Neural progenitor cell (in vitro differentiated cells): ENCODE data around the gene SLC24A2. TPM values are rescaled to one million over a fixed set of nuclear protein-coding genes. Genes with fewer than 3 reads are reported as not detected.

Experiments used
- DNase-seq: peaks from one replicate; pipeline ENCODE4 v3.0.0-alpha.2; 2016; ENCODE audit warnings: low spot score
- H2AFZ ChIP-seq: fragments of 200-600 bp; sonication (generic); replicated peaks from 2 replicates; pipeline ENCODE4 v1.6.1; 2016; ENCODE audit warnings: antibody characterized with exemption
- H3F3A ChIP-seq: fragments of 200-600 bp; sonication (generic); 2 replicates; pipeline ENCODE4 v1.6.1; 2016; ENCODE audit warnings: antibody characterized with exemption, low read depth
- H3K27ac ChIP-seq: fragments of 200-600 bp; sonication (generic); 2 replicates; pipeline ENCODE4 v1.5.1; 2016; ENCODE audit warnings: mild to moderate bottlenecking
- H3K27me3 ChIP-seq: fragments of 200-600 bp; sonication (generic); 2 replicates; pipeline ENCODE4 v1.6.1; 2016; ENCODE audit warnings: mild to moderate bottlenecking, moderate library complexity
- H3K36me3 ChIP-seq: fragments of 200-600 bp; sonication (generic); 2 replicates; pipeline ENCODE4 v1.5.1; 2016
- H3K4me1 ChIP-seq: fragments of 200-600 bp; sonication (generic); 2 replicates; pipeline ENCODE4 v1.6.1; 2016; ENCODE audit warnings: mixed run types
- H3K4me2 ChIP-seq: fragments of 200-600 bp; sonication (generic); 2 replicates; pipeline ENCODE4 v1.6.1; 2016
- H3K4me3 ChIP-seq: fragments of 200-600 bp; sonication (generic); 2 replicates; pipeline ENCODE4 v1.5.1; 2016
- H3K79me2 ChIP-seq: fragments of 200-600 bp; sonication (generic); 2 replicates; pipeline ENCODE4 v1.6.1; 2016; ENCODE audit warnings: low read depth
- H3K9ac ChIP-seq: fragments of 200-600 bp; sonication (generic); 2 replicates; pipeline ENCODE4 v1.6.1; 2016
- H3K9me3 ChIP-seq: fragments of 200-600 bp; sonication (generic); 2 replicates; pipeline ENCODE4 v1.5.1; 2016; ENCODE audit warnings: low read depth
- H4K20me1 ChIP-seq: fragments of 200-600 bp; sonication (generic); 2 replicates; pipeline ENCODE4 v1.6.1; 2016; ENCODE audit warnings: low read depth
- H3K27ac Mint-ChIP-seq: 3 replicates; pipeline ENCODE4 v1.8.0; 2021; ENCODE audit warnings: mixed read lengths
- H3K27me3 Mint-ChIP-seq: 2 replicates; pipeline ENCODE4 v1.8.0; 2022; ENCODE audit warnings: low read depth, mild to moderate bottlenecking, inconsistent platforms, moderate library complexity, mixed read lengths; ENCODE audit not compliant: insufficient read depth
- H3K36me3 Mint-ChIP-seq: 3 replicates; pipeline ENCODE4 v1.8.0; 2021; ENCODE audit warnings: mixed read lengths
- H3K4me1 Mint-ChIP-seq: 3 replicates; pipeline ENCODE4 v1.8.0; 2021; ENCODE audit warnings: mixed read lengths
- H3K4me3 Mint-ChIP-seq: 3 replicates; pipeline ENCODE4 v1.8.0; 2021; ENCODE audit warnings: mild to moderate bottlenecking, moderate library complexity, mixed read lengths
- H3K9me3 Mint-ChIP-seq: 3 replicates; pipeline ENCODE4 v1.8.0; 2020; ENCODE audit warnings: mixed read lengths
- EZH2 ChIP-seq: fragments of 200-600 bp; sonication (generic); IDR thresholded peaks from 2 replicates; pipeline ENCODE4 v1.6.1; 2017; ENCODE audit warnings: antibody characterized with exemption, mild to moderate bottlenecking, moderate library complexity
- EZH2phosphoT487 ChIP-seq: fragments of 200-600 bp; sonication (generic); IDR thresholded peaks from 2 replicates; pipeline ENCODE4 v1.6.1; 2017; ENCODE audit warnings: antibody characterized with exemption
- total RNA-seq: library from RNA; depleted of rRNA; stranded (reverse); fragments of >200 nt; gene quantifications from 2 replicates; pipeline ENCODE4 v1.2.3, GENCODE V29; 2015; ENCODE audit warnings: low replicate concordance
- TF ChIP-seq, protein P1 (sequence below): fragments of 200-600 bp; sonication (generic); IDR thresholded peaks from 2 replicates; pipeline ENCODE4 v1.5.1; 2017; ENCODE audit warnings: antibody characterized with exemption, mild to moderate bottlenecking

SLC24A2 gene
- total RNA-seq, 1 donor from 2014 or later, result 0.43 TPM

DNA sequence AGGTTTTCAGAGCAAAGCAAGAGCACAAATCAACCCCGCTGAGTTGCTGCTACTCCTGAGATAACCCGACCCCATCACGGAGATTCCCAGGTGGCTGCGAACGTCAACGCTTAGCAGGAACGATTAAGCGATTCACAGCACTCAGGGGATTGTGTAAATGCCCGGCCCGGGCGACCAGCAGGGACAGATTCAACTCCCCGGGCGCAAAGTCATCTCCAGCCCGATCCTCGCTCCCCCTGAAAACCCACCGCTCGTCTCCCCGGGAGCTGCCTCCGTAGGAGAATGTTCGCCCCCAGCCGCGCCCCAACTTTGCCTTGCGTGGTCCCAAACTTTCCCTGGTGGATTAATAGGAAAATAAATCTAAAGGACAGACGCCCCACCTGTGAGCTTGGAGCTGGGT lies 685 bp downstream of the SLC24A2 start:
- no peaks in the 10 kb centered on the region for H3K36me3 ChIP-seq
- Mint-ChIP-seq H3K4me1 (peaks cover 9% of the 10 kb centered on the region), H3K9me3 (no peaks in the 10 kb centered on the region), H3K27ac (no peak overlapping the region), H3K36me3 (no peaks in the 10 kb centered on the region), H3K4me3 (peak overlapping the region; percentile 82), H3K27me3 (peaks cover 32% of the 10 kb centered on the region)
- H3K9me3 ChIP-seq, result no peaks in the 10 kb centered on the region
- DNase-seq, result peak; percentile 83
- peaks cover 48% of the 10 kb centered on the region for H3K27me3 ChIP-seq
- H4K20me1 ChIP-seq, result peaks cover 5% of the 10 kb centered on the region
- H3K9ac ChIP-seq, result no peak overlapping the region
- TF ChIP-seq EZH2, result no peak
- peak overlapping the region; percentile 91 for H2AFZ ChIP-seq
- H3K4me1 ChIP-seq, result peaks cover 2% of the 10 kb centered on the region
- peaks cover 10% of the 10 kb centered on the region for H3F3A ChIP-seq
- no peaks in the 10 kb centered on the region for H3K79me2 ChIP-seq
- H3K27ac ChIP-seq, result no peak overlapping the region
- H3K4me3 ChIP-seq, result peak overlapping the region; percentile 69
- H3K4me2 ChIP-seq, result peak overlapping the region; percentile 96

DNA sequence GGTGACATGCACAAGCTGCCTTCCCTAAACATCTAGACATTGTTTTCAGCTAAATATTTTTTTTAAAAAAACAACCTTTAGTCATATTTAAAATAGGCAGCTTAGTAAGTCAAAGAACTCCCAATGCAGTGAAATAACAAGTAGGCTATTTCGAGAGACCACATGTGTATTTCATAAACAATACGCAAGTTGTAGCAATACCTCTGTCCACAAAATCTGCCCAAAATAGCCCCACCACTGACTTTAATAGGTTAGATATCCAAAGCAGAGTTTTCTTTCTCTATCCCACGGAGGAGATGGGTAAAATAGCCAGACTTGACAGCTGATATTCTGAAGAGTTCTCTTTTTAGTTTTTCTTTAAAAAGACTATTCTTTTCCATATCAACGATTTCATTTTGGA lies 1.2 kb downstream of the SLC24A2 start:
- peak overlapping the region; percentile 69 for H3K4me3 ChIP-seq
- no peak overlapping the region for H3K27ac ChIP-seq
- H3K36me3 Mint-ChIP-seq, result no peaks in the 10 kb centered on the region
- peaks cover 5% of the 10 kb centered on the region for H4K20me1 ChIP-seq
- H3K79me2 ChIP-seq, result no peaks in the 10 kb centered on the region
- peaks cover 2% of the 10 kb centered on the region for H3K4me1 ChIP-seq
- no peaks in the 10 kb centered on the region for H3K36me3 ChIP-seq
- H3K9me3 Mint-ChIP-seq, result no peaks in the 10 kb centered on the region
- H3K4me2 ChIP-seq, result peak overlapping the region; percentile 96
- H3K27me3 ChIP-seq, result peaks cover 48% of the 10 kb centered on the region
- DNase-seq, result no peak
- no peak overlapping the region for H3K27ac Mint-ChIP-seq
- peak overlapping the region; percentile 82 for H3K4me3 Mint-ChIP-seq
- H3K27me3 Mint-ChIP-seq, result peaks cover 32% of the 10 kb centered on the region
- H3F3A ChIP-seq, result peaks cover 10% of the 10 kb centered on the region
- TF ChIP-seq, protein P1, sequence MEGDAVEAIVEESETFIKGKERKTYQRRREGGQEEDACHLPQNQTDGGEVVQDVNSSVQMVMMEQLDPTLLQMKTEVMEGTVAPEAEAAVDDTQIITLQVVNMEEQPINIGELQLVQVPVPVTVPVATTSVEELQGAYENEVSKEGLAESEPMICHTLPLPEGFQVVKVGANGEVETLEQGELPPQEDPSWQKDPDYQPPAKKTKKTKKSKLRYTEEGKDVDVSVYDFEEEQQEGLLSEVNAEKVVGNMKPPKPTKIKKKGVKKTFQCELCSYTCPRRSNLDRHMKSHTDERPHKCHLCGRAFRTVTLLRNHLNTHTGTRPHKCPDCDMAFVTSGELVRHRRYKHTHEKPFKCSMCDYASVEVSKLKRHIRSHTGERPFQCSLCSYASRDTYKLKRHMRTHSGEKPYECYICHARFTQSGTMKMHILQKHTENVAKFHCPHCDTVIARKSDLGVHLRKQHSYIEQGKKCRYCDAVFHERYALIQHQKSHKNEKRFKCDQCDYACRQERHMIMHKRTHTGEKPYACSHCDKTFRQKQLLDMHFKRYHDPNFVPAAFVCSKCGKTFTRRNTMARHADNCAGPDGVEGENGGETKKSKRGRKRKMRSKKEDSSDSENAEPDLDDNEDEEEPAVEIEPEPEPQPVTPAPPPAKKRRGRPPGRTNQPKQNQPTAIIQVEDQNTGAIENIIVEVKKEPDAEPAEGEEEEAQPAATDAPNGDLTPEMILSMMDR, result no peak
- TF ChIP-seq EZH2phosphoT487, result no peak
- no peak overlapping the region for H2AFZ ChIP-seq
- H3K4me1 Mint-ChIP-seq, result peaks cover 9% of the 10 kb centered on the region
- no peak overlapping the region for H3K9ac ChIP-seq
- H3K9me3 ChIP-seq, result no peaks in the 10 kb centered on the region

DNA sequence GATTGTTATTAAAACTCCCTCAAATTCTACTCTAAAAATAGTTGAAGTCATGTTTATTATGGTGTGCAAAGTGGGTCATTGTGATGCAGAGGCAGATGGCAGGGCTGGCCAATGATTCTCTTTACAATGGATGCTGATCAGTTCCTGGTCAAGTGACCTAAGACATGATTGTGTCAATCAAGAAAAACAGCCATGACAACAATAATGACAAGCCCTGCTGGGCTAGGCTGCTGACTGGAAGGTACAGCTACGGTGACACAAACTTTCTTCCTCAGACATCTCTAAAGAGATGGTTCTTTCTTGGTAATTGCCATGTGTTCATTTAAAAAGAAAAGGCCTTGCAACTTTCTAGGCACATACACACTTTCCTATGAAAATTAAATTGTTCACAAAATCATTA lies 3.6 kb downstream of the SLC24A2 start:
- no peaks in the 10 kb centered on the region for H3K79me2 ChIP-seq
- H3K9ac ChIP-seq, result no peak overlapping the region
- H3K9me3 Mint-ChIP-seq, result no peaks in the 10 kb centered on the region
- peaks cover 10% of the 10 kb centered on the region for H3F3A ChIP-seq
- no peak overlapping the region for H3K27ac ChIP-seq
- no peak overlapping the region for H3K4me2 ChIP-seq
- no peak overlapping the region for H2AFZ ChIP-seq
- no peaks in the 10 kb centered on the region for H3K9me3 ChIP-seq
- no peak for DNase-seq
- H3K4me3 Mint-ChIP-seq, result no peak overlapping the region
- TF ChIP-seq, protein P1, result no peak
- TF ChIP-seq EZH2phosphoT487 (no peak), EZH2 (no peak)
- no peaks in the 10 kb centered on the region for H3K36me3 ChIP-seq
- peaks cover 41% of the 10 kb centered on the region for H3K27me3 ChIP-seq
- H3K27me3 Mint-ChIP-seq, result peaks cover 34% of the 10 kb centered on the region
- H3K4me1 Mint-ChIP-seq, result peaks cover 9% of the 10 kb centered on the region
- H3K4me1 ChIP-seq, result peaks cover 2% of the 10 kb centered on the region
- peaks cover 5% of the 10 kb centered on the region for H4K20me1 ChIP-seq
- no peak overlapping the region for H3K4me3 ChIP-seq
- no peak overlapping the region for H3K27ac Mint-ChIP-seq
- H3K36me3 Mint-ChIP-seq, result no peaks in the 10 kb centered on the region

DNA sequence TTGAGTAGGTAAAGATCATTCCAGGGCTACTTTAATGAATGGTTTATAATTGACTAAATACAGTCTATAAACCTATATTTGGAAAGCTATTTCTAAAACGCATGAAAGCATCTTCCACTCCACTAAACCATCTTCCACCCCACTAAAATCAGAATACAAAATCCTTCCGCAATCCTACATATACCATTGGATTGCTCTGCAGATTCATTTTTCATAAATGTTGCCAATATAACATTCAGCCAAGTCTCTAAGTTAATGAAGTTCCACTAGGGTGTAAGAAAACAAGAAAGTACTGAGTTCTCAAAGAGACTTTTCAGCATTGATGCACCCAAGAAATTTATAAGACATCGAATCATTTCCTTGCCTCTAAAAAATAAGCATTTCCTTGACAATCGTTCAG lies 4.7 kb downstream of the SLC24A2 start:
- peaks cover 10% of the 10 kb centered on the region for H3F3A ChIP-seq
- peaks cover 5% of the 10 kb centered on the region for H4K20me1 ChIP-seq
- peaks cover 31% of the 10 kb centered on the region for H3K27me3 ChIP-seq
- H3K9ac ChIP-seq, result no peak overlapping the region
- Mint-ChIP-seq H3K4me3 (no peak overlapping the region), H3K27me3 (peaks cover 23% of the 10 kb centered on the region), H3K4me1 (peaks cover 9% of the 10 kb centered on the region), H3K9me3 (no peaks in the 10 kb centered on the region), H3K27ac (no peak overlapping the region), H3K36me3 (no peaks in the 10 kb centered on the region)
- H3K27ac ChIP-seq, result no peak overlapping the region
- H2AFZ ChIP-seq, result no peak overlapping the region
- no peaks in the 10 kb centered on the region for H3K79me2 ChIP-seq
- no peak for DNase-seq
- no peaks in the 10 kb centered on the region for H3K36me3 ChIP-seq
- TF ChIP-seq, protein P1, result no peak
- TF ChIP-seq EZH2phosphoT487 (no peak), EZH2 (no peak)
- no peaks in the 10 kb centered on the region for H3K9me3 ChIP-seq
- no peak overlapping the region for H3K4me3 ChIP-seq
- H3K4me1 ChIP-seq, result peaks cover 2% of the 10 kb centered on the region
- no peak overlapping the region for H3K4me2 ChIP-seq
